BJ (cell line): ENCODE data around the gene DCAF11. TPM values are rescaled to one million over a fixed set of nuclear protein-coding genes. Genes with fewer than 3 reads are reported as not detected.

Source experiments
- CTCF ChIA-PET: fragments of 350-600 bp; formaldehyde crosslinking; extraction: SDS; loops from one replicate; lab custom pipeline; 2021; ENCODE audit warnings: antibody characterized with exemption, inconsistent platforms; lab: Yijun Ruan, JAX
- POLR2A ChIA-PET: fragments of 300-600 bp; sonication (Branson Sonifier 250); formaldehyde crosslinking; extraction: SDS; loops from one replicate; lab custom pipeline; 2021; ENCODE audit warnings: antibody characterized with exemption; lab: Charles Lee
- DNase-seq: peaks from one replicate; pipeline ENCODE4 v3.0.0-alpha.2; 2011; ENCODE audit warnings: low read depth
- H3K27me3 ChIP-seq: 2 replicates; pipeline ENCODE4 v1.6.0; 2011; ENCODE audit warnings: low read length; ENCODE audit not compliant: control insufficient read depth, insufficient read depth
- H3K36me3 ChIP-seq: 2 replicates; pipeline ENCODE4 v1.5.1; 2011; ENCODE audit warnings: low read length; ENCODE audit not compliant: control insufficient read depth, insufficient read depth
- H3K4me3 ChIP-seq: 2 replicates; pipeline ENCODE4 v1.5.1; 2011; ENCODE audit warnings: low read depth, mild to moderate bottlenecking, control low read depth, low read length
- polyA plus RNA-seq: library from polyadenylated mRNA; depleted of rRNA; stranded (reverse); fragments of >200 nt; gene quantifications from 2 replicates; pipeline ENCODE4 v1.2.3, GENCODE V29; 2011; rRNA removed
- small RNA-seq: library from RNA; depleted of rRNA; stranded (forward); fragments of <200 nt; gene quantifications from one replicate; pipeline ENCODE3, GENCODE V24; 2012; ENCODE audit warnings: low replicate concordance, low read depth; ENCODE audit not compliant: insufficient read length
- TF ChIP-seq, protein P1 (sequence below): IDR thresholded peaks from 2 replicates; pipeline ENCODE4 v1.5.1; 2011; ENCODE audit warnings: low read depth, mild to moderate bottlenecking, control low read depth, inconsistent platforms, low read length, moderate library complexity; ENCODE audit not compliant: insufficient read depth

Gene DCAF11
- polyA plus RNA-seq, 1 experiment = 50.0 TPM

GRCh38 chr14:24172871-24173281 is 58.3 kb downstream of the DCAF11 start:
- Histone ChIP-seq H3K4me3 (no peak overlapping the region), H3K27me3 (no peaks in the 10 kb centered on the region), H3K36me3 (peaks cover 22% of the 10 kb centered on the region)
- DNase-seq = no peak
- TF ChIP-seq, protein P1, sequence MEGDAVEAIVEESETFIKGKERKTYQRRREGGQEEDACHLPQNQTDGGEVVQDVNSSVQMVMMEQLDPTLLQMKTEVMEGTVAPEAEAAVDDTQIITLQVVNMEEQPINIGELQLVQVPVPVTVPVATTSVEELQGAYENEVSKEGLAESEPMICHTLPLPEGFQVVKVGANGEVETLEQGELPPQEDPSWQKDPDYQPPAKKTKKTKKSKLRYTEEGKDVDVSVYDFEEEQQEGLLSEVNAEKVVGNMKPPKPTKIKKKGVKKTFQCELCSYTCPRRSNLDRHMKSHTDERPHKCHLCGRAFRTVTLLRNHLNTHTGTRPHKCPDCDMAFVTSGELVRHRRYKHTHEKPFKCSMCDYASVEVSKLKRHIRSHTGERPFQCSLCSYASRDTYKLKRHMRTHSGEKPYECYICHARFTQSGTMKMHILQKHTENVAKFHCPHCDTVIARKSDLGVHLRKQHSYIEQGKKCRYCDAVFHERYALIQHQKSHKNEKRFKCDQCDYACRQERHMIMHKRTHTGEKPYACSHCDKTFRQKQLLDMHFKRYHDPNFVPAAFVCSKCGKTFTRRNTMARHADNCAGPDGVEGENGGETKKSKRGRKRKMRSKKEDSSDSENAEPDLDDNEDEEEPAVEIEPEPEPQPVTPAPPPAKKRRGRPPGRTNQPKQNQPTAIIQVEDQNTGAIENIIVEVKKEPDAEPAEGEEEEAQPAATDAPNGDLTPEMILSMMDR = no peak
- ChIA-PET POLR2A (no interaction called here), CTCF (interaction anchor here (3.1 kb wide), 1 partner anchor 11 kb away, joined by 12 read pairs; the partner anchor contains the start of gene IRF9)

Small RNA genes within 50 kb of the gene (small RNA-seq; reads per million reads assigned to genes)
- not detected for gene IRF9
- gene RNA5SP383 = not detected

Other genes starting within 250 kb of the DCAF11 start
- gene DHRS4, start 161.0 kb upstream of the DCAF11 start, polyA plus RNA-seq = 24.3 and 24.7 TPM in 2 replicates
- gene DHRS4L2, start 125.8 kb upstream of the DCAF11 start, polyA plus RNA-seq = 12.5 and 15.0 TPM in 2 replicates
- gene CARMIL3, start 62.8 kb upstream of the DCAF11 start, polyA plus RNA-seq = 0.02 and 0.04 TPM in 2 replicates
- gene CPNE6, start 43.2 kb upstream of the DCAF11 start, polyA plus RNA-seq = not detected in 2 replicates
- gene PCK2, start 20.5 kb upstream of the DCAF11 start, polyA plus RNA-seq = 141 and 227 TPM in 2 replicates
- 0.59 and 0.91 TPM in 2 replicates for gene NRL, start 172 bp downstream of the DCAF11 start, polyA plus RNA-seq
- gene FITM1, start 15.9 kb downstream of the DCAF11 start, polyA plus RNA-seq = 0.10 and 0.23 TPM in 2 replicates
- 48.9 and 106 TPM in 2 replicates for gene PSME1, start 21.4 kb downstream of the DCAF11 start, polyA plus RNA-seq
- 6.9 and 13.3 TPM in 2 replicates for gene EMC9, start 26.8 kb downstream of the DCAF11 start, polyA plus RNA-seq
- 165 and 178 TPM in 2 replicates for gene PSME2, start 31.8 kb downstream of the DCAF11 start, polyA plus RNA-seq
- gene RNF31, start 32.7 kb downstream of the DCAF11 start, polyA plus RNA-seq = 8.2 and 12.4 TPM in 2 replicates
- gene IRF9, start 46.5 kb downstream of the DCAF11 start, polyA plus RNA-seq = 84.8 and 107 TPM in 2 replicates
- 2.7 and 5.5 TPM in 2 replicates for gene REC8, start 57.3 kb downstream of the DCAF11 start, polyA plus RNA-seq
- gene IPO4, start 74.0 kb downstream of the DCAF11 start, polyA plus RNA-seq = 11.5 and 26.8 TPM in 2 replicates
- 50.5 and 59.2 TPM in 2 replicates for gene TM9SF1, start 80.7 kb downstream of the DCAF11 start, polyA plus RNA-seq
- gene TSSK4, start 90.9 kb downstream of the DCAF11 start, polyA plus RNA-seq = not detected in 2 replicates
- gene CHMP4A, start 98.7 kb downstream of the DCAF11 start, polyA plus RNA-seq = 36.3 and 52.1 TPM in 2 replicates
- 16.3 and 19.3 TPM in 2 replicates for gene MDP1, start 101.3 kb downstream of the DCAF11 start, polyA plus RNA-seq
- gene NEDD8, start 117.6 kb downstream of the DCAF11 start, polyA plus RNA-seq = 242 and 329 TPM in 2 replicates
- gene GMPR2, start 118.2 kb downstream of the DCAF11 start, polyA plus RNA-seq = 103 and 116 TPM in 2 replicates
- 37.2 and 41.7 TPM in 2 replicates for gene TINF2, start 127.8 kb downstream of the DCAF11 start, polyA plus RNA-seq
- gene TGM1, start 148.4 kb downstream of the DCAF11 start, polyA plus RNA-seq = 0.97 and 2.9 TPM in 2 replicates
- gene RABGGTA, start 156.8 kb downstream of the DCAF11 start, polyA plus RNA-seq = 23.2 and 52.5 TPM in 2 replicates
- gene DHRS1, start 185.0 kb downstream of the DCAF11 start, polyA plus RNA-seq = 40.5 and 57.1 TPM in 2 replicates
- 13.9 and 16.3 TPM in 2 replicates for gene NOP9, start 185.1 kb downstream of the DCAF11 start, polyA plus RNA-seq
- 0.63 and 0.98 TPM in 2 replicates for gene CIDEB, start 193.2 kb downstream of the DCAF11 start, polyA plus RNA-seq
- 0.98 and 1.6 TPM in 2 replicates for gene LTB4R2, start 195.4 kb downstream of the DCAF11 start, polyA plus RNA-seq
- gene LTB4R, start 196.7 kb downstream of the DCAF11 start, polyA plus RNA-seq = 2.5 and 2.6 TPM in 2 replicates
- gene ADCY4, start 220.3 kb downstream of the DCAF11 start, polyA plus RNA-seq = 4.1 and 6.8 TPM in 2 replicates
- 4.3 and 4.4 TPM in 2 replicates for gene RIPK3, start 225.2 kb downstream of the DCAF11 start, polyA plus RNA-seq